Stimulated activated naive CD8-positive, alpha-beta T cell treated with anti-CD3 and anti-CD28 coated beads, Interleukin-15, amount 100 ng/mL, for 72 hours (primary cell): ENCODE measurements around the gene SS18L1.
A peak's percentile ranks its signal among the peaks of the same experiment; 100 is the strongest.

Experiments used
- ATAC-seq: fragments of 150-1000 bp; cut with Tn5 transposase; 2 replicates; pipeline ENCODE4 v1.10.0; 2021; ENCODE audit warnings: mild to moderate bottlenecking, moderate library complexity
- DNase-seq, 2 donors: peaks; one replicate each; pipeline ENCODE4 v3.0.0; 2021 to 2022
- H3K27ac Mint-ChIP-seq, 2 donors: one replicate each; pipeline ENCODE4 v1.8.0; 2022; ENCODE audit warnings: mild to moderate bottlenecking in 2 of 2, mixed read lengths in 2 of 2, moderate library complexity in 2 of 2
- H3K27me3 Mint-ChIP-seq: one replicate; pipeline ENCODE4 v1.8.0; 2022; ENCODE audit warnings: mixed read lengths
- H3K4me1 Mint-ChIP-seq: one replicate; pipeline ENCODE4 v1.8.0; 2022; ENCODE audit warnings: mild to moderate bottlenecking, mixed read lengths
- H3K4me3 Mint-ChIP-seq, 2 donors: one replicate each; pipeline ENCODE4 v1.8.0; 2022; ENCODE audit warnings: mild to moderate bottlenecking in 2 of 2, mixed read lengths in 2 of 2, moderate library complexity in 1 of 2
- H3K9me3 Mint-ChIP-seq, 2 donors: one replicate each; pipeline ENCODE4 v1.8.0; 2022; ENCODE audit warnings: mixed read lengths in 2 of 2

The SS18L1 gene

DNA sequence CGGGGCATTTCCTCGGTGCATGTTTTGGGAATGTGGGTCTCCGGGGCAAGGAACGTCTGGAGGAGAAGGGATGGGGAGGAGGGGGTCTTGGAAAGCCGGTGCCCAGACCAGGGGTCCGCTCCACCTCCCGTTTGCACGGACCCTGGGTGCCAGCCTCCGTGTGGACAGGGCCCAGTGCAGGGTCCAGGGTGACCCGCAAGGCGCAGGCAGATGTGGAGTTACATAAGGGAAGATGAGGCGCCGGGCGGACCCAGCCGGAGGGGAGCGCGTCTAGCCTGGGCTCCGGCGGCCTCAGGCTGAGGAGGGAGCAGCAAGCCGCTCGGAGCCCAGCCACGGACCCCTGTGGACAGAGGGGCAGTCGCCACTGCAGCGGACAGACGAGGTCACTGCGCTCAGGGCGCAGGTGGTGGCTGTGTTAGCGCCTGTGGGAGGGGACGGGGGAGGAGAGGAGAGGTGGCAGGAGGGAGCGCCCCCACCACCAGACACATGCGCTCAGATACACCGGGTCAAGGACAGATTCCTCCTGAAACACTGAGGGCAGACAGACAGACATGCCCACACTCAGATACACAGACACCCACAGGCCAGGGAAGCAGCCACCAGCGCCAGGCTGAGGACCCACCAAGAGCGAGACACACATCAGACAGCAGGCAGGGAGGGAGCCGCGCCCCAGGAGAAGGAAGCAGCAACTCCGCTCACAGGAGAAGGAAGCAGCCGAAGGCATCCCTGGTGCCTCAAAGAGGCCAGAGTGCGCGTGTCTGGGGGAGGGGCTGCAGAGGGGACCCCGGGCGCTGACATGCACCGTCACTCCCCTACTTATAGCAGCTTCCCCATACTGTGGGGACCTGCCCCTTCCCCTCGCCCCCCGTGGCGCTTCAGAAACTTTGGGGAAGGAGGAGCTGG, 77.3 kb downstream of the SS18L1 start:
- Mint-ChIP-seq H3K27ac (no peak overlapping the region), H3K4me3 (peak overlapping the region in 1 of 2 donors; percentile 33), H3K27me3 (peaks cover 83% of the 10 kb centered on the region), H3K4me1 (peaks cover 17% of the 10 kb centered on the region), H3K9me3 (no peaks in the 10 kb centered on the region)
- ATAC-seq = no peak
- no peak for DNase-seq

DNA sequence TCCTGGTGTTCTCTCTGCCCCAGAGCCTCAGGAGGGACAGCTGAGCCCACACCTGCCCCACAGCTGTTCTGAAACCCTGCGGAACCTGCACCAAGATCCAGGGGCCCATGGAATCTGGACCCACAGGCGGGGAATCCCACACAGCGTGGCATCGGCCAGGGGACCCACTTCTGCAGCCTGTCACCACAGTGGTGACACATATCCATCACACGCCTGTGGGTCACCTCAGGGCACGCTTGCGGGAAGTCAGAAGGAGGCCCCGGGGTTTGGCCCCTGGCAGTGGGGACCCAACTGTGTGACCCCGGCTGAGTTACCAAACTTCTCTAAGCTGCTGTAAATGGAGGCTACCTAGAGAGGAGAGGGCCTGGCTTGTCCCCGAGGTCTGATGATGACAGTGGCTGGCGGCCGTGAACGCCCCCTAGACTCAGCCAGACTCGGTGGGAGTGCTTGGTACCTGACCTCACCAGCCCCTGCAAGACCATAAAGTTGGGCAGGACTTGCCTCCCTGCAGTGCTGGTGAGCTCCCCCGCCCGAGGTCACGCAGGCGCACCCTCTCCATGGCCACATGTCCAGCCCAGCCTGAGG, 78.8 kb downstream of the SS18L1 start:
- no peak overlapping the region for H3K27ac Mint-ChIP-seq
- DNase-seq = no peak
- no peak overlapping the region for H3K4me3 Mint-ChIP-seq
- H3K9me3 Mint-ChIP-seq = no peaks in the 10 kb centered on the region
- no peak for ATAC-seq
- peaks cover 17% of the 10 kb centered on the region for H3K4me1 Mint-ChIP-seq
- peaks cover 88% of the 10 kb centered on the region for H3K27me3 Mint-ChIP-seq

DNA sequence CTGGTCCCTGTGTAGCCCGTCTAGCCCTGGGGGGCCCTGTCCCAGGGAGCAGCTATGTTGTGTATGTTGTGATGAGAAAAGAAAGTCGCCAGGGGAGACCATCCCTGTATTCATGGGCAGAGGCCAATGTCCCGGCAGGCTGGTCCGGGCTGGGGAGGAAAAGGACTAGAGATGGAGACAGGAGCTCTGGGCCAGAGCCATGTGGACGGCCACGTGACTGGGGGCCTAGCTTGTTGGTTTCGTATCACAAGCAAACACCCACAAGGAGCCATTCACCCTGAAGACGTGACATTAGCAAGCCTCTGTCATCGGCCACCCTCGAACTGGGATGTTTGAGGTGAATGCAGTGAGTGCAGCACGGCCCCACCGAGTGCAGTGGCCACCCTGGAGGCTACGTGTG, 79.4 kb downstream of the SS18L1 start:
- Mint-ChIP-seq H3K4me3 (no peak overlapping the region), H3K27ac (no peak overlapping the region), H3K27me3 (peaks cover 82% of the 10 kb centered on the region), H3K4me1 (peaks cover 17% of the 10 kb centered on the region), H3K9me3 (no peaks in the 10 kb centered on the region)
- ATAC-seq = no peak
- no peak for DNase-seq

DNA sequence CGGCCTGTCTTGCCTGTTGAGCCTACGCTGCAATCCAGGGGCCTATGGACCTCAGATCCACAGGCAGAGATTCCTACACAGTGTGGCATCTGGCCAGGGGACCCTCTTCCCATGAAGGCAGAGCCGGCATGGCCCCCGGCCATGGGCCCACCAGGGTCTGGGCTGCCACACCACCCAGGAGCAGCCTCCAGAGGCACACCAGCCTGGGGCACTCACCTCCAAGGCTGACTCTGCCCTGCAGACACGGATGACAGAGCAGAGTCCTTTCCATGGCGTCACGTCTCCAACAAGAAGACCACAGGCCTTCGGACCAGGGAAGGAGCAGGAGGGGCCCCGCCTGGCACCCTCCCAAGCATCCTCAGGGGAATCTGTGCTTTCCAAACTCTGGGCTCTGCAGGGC, 80.0 kb downstream of the SS18L1 start:
- ATAC-seq = no peak

DNA sequence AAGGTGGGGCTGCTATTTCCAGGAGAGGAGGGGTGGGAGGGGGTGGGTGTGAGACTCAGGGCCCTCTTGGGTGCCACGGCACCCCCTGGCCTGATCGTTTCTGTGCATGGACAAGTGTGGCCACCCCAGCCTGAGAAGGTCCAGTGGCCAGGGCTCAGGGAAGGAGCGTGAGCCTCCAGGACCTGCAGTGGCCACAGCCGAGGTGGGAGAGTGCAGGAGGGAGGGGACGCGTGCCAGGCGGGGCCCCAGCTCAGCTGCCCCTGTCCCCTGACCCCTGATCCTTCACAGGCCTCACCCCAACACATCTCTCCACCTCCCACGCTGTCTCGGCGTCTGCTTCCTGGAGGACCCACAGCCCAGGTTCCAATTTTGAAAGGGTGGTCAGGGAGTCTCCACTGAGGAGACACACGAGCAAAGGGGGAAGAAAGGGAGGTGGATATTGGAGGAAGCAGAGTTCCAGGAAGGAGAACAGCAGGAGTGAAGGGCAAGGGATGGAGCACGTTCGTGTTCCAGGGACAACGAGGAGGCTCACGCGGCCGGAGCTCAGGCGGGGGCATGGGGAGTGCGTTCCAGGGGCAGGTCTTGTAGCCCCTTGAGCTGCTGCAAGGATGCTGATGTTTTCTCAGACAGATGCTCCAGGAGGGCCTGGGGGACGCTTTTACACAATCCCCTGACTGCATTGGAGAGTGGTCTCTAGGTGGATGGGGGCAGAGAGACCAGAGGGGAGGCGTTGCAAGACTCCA, 80.7 kb downstream of the SS18L1 start:
- H3K4me3 Mint-ChIP-seq = no peak overlapping the region
- peaks cover 12% of the 10 kb centered on the region for H3K4me1 Mint-ChIP-seq
- no peaks in the 10 kb centered on the region for H3K9me3 Mint-ChIP-seq
- H3K27ac Mint-ChIP-seq = no peak overlapping the region
- ATAC-seq = no peak
- no peak for DNase-seq
- peaks cover 69% of the 10 kb centered on the region for H3K27me3 Mint-ChIP-seq

More for the DNA sequence above, 80.0 kb downstream of the SS18L1 start:
- Mint-ChIP-seq H3K27ac (peak overlapping the region in 1 of 2 donors; percentile 34), H3K27me3 (peaks cover 76% of the 10 kb centered on the region), H3K4me3 (no peak overlapping the region), H3K4me1 (peaks cover 17% of the 10 kb centered on the region), H3K9me3 (no peaks in the 10 kb centered on the region)
- DNase-seq = no peak

DNA sequence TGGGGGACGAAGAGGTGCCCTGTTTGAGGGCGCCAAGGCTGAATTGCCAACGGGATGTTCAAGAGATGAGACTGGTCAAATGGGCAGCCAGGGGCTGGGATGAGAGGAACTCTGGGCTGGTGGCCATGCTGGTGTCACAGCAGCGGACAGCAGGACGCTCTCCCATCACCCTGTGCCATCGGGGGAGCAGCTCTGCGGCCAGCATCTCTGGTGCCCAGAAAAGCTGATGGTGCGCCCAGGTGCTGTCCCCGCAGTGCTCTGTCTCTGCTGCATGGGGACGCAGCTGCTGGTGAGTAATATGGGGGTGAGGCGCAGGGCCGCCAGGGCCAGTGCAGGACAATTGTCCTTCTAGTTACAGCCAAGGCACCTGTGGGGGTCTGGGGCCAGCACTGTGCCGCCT, 81.5 kb downstream of the SS18L1 start:
- H3K4me3 Mint-ChIP-seq = no peak overlapping the region
- DNase-seq (no peak), ATAC-seq (no peak)
- peaks cover 9% of the 10 kb centered on the region for H3K4me1 Mint-ChIP-seq
- peaks cover 65% of the 10 kb centered on the region for H3K27me3 Mint-ChIP-seq
- no peaks in the 10 kb centered on the region for H3K9me3 Mint-ChIP-seq
- no peak overlapping the region for H3K27ac Mint-ChIP-seq

DNA sequence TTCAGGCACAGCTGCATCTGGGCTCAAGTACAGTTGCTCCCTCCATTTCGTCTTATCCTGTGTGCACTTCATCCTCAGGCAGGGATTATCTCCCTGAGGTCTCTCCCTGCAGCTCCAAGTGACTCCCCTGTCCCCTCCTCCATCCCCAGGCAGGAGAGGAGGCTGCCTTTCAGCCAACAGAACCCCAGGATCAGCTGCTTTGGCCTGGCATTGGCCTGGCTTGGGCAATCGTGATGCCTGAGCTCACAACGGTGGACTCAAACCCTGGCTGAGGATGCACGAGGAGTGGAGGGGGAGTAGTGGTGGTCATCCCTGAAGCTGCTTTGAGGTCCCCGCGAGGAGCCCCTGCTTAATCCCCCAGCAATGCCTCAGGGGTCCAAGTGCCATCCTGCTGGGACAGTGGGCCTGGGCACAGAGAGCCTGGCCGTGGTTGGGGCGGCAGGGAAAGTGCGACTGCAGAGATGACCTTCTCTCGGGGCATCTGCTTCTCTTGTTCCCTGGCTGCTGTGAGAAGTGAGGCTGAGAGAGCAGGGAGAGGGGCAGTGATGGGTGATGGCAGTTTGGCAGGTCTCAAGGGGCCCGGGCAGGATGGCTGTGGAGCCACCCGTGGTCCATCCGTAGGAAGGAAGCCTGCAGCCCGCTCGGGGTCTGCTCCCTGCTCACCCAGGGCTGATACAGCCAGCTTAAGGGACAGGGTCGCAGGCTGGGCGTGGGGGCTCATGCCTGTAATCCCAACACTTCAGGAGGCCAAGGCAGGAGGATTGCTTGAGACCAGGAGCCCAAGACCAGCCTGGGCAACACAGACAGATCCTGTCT, 82.5 kb downstream of the SS18L1 start:
- ATAC-seq = no peak
- H3K9me3 Mint-ChIP-seq = no peaks in the 10 kb centered on the region
- no peak overlapping the region for H3K4me3 Mint-ChIP-seq
- H3K27me3 Mint-ChIP-seq = peaks cover 57% of the 10 kb centered on the region
- H3K4me1 Mint-ChIP-seq = peaks cover 3% of the 10 kb centered on the region
- no peak overlapping the region for H3K27ac Mint-ChIP-seq
- DNase-seq = no peak

DNA sequence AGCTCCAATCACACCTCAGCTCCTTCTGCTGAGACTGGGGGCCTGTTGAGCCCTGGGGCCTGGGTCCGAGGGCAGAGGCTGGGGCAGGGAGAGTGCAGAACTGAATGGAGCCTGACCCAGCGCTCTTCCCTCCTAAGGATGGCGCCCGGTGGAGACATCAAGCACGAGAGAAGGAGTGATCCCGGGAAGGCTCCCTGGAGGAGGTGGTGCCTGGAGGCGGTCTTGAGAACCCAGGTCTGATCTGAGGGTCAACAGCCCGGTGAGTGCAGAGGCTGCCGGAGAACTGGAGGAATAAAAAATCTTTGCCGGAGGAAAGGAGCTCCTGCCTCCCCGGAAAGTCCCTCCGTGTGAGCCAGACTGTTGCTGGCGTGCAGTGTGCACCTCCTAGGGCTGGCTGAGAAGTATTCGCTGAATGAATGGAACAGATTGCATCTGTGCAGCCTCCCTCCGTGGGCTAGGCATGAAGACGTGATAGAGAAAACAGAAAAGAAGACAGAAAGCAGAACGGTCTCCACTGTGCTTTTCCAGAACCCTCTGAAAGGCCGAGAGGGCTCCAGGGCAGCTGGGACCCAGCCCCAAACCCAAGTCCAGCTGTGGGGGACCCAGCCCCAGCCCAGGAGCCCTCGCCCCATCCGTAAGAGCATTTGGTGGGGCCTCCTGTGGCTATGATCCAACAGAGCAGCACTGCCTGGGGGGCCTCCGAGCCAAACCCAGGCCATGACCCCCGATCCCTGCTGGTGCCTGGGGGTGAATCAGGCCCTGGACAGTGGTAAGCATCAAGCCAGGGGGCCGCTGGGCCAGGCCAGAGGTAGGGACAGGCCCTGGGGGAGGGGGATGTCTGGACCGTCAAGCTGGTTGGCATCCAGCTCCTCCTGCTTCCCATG, 83.4 kb downstream of the SS18L1 start:
- Mint-ChIP-seq H3K4me3 (no peak overlapping the region), H3K27me3 (peaks cover 48% of the 10 kb centered on the region), H3K4me1 (no peaks in the 10 kb centered on the region), H3K9me3 (no peaks in the 10 kb centered on the region), H3K27ac (no peak overlapping the region)
- DNase-seq (no peak), ATAC-seq (no peak)

DNA sequence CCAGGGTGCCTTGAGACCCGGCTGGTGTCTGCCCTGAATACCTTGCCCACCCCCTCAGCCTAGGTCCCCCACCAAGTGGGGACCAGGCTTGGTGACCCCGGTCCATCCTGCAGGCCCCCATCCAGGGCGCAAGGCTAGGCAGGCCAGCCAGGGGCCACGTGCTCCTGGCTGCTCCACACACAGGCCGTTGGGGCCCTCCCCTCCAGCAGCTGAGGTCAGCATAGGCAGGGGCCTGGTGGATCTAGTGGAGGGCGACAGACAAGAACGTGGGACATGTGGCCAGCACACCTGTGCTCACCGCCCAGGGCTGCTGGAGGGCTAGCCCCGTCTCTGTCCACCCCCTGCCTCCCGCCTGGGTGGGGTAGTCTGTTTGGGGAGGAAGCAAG, 84.0 kb downstream of the SS18L1 start:
- no peak overlapping the region for H3K27ac Mint-ChIP-seq
- ATAC-seq (peak; percentile 24), DNase-seq (no peak)
- peaks cover 42% of the 10 kb centered on the region for H3K27me3 Mint-ChIP-seq
- H3K9me3 Mint-ChIP-seq = no peaks in the 10 kb centered on the region
- no peak overlapping the region for H3K4me3 Mint-ChIP-seq
- no peaks in the 10 kb centered on the region for H3K4me1 Mint-ChIP-seq

DNA sequence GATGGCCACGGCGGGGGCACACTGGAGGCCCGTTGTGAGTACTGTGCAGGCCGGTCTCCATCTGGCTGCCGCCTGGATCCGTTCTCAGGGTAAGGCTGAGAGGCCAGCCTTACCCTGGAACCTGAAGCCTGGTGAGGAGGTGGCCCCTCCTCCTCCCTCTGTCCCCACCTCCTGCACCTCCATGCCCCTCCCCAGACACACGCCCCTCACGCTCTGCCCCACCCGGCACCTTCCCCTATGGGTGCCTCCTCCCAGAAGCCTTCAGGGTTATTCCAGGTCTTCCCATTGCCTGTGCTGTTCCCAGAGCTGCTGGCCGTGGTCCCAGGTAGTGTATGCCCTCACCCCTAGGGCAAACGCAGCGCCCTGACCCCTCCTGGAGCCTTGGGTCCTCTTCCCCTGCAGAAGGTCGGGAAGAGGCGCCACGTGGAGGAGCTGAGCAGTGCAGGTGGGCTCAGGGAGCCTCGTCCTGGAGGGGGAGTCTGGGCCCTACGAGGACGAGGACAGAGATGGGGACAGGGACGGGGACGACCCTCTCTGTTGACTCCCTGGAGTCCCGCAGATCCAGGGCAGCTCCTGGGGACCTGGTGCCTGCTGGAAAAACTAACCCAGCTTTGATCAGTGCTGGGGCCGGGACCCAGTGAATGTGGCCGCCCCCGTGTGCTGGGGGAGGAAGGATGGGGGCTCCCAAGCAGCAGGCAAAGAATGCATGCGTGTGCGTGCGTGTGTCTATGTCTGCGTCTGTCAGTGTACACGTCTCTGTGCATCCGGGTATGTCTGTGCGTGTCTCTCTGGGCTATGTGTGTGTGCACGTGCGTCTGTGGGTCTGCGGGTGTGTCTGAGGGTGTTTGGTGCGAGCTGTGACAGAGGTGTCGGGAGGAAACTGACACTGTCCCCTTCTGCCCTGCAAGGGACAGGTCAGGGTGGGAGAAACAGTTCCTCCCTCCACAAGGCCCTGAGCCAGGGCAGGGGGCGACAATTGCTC, 84.7 kb downstream of the SS18L1 start:
- H3K27ac Mint-ChIP-seq = no peak overlapping the region
- H3K27me3 Mint-ChIP-seq = peaks cover 35% of the 10 kb centered on the region
- no peaks in the 10 kb centered on the region for H3K9me3 Mint-ChIP-seq
- H3K4me3 Mint-ChIP-seq = no peak overlapping the region
- no peak for DNase-seq
- H3K4me1 Mint-ChIP-seq = no peaks in the 10 kb centered on the region
- peak; percentile 32 for ATAC-seq

DNA sequence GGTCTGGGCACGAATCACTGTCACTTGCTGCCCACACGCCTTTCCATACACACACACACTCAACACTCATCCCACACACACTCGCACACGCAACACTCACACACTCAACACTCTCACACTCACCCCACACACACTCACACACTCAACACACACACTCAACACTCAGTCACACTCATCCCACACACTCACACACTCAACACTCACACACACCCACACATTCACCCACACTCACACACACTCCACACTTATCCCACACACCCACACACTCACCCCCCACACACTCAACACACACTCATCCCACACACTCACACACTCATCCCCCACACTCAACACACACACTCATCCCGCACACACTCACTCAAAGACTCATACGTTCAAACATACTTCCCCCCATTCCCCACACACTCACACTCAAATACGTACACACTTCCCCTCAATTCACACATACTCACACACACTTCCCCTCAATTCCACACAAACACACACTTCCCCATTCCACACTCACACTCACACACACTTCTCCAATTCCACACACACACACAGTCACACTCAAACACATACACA, 85.5 kb downstream of the SS18L1 start:
- Mint-ChIP-seq H3K4me1 (no peaks in the 10 kb centered on the region), H3K9me3 (no peaks in the 10 kb centered on the region), H3K27ac (no peak overlapping the region), H3K4me3 (no peak overlapping the region), H3K27me3 (peaks cover 27% of the 10 kb centered on the region)
- ATAC-seq = no peak
- DNase-seq = no peak

DNA sequence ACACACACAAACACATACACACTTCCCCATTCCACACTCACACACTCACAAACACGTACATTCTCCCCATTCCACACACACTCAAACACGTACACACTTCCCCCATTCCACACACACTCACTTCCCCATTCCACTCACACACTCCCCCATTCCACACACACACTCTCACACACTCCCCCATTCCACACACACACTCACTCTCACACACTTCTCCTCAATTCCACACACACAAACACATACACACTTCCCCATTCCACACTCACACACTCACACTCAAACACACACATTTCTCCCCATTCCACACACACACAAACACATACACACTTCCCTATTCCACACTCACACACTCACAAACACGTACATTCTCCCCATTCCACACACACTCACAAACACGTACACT, 86.1 kb downstream of the SS18L1 start:
- H3K4me1 Mint-ChIP-seq = no peaks in the 10 kb centered on the region
- peaks cover 23% of the 10 kb centered on the region for H3K27me3 Mint-ChIP-seq
- ATAC-seq (no peak), DNase-seq (no peak)
- no peaks in the 10 kb centered on the region for H3K9me3 Mint-ChIP-seq
- H3K4me3 Mint-ChIP-seq = no peak overlapping the region
- H3K27ac Mint-ChIP-seq = no peak overlapping the region

DNA sequence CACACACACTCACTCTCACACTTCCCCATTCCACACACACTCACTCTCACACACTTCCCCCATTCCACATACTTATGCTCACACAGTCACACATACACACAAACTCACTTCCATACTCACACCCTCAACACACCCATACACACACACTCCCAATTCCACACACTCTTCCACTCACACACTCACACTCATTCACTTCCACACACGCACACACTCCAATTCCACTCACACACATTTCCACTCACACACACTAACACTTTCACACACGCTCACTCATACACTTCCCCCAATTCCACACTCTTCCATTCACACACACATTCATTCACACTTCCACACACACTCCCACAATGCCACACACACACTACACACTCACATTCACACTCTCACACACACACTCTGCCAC, 86.7 kb downstream of the SS18L1 start:
- DNase-seq = no peak
- Mint-ChIP-seq H3K4me1 (no peaks in the 10 kb centered on the region), H3K9me3 (no peaks in the 10 kb centered on the region), H3K27me3 (peaks cover 21% of the 10 kb centered on the region), H3K4me3 (no peak overlapping the region), H3K27ac (no peak overlapping the region)
- ATAC-seq = no peak
